B cell (primary cell): ENCODE results near the gene CADPS. TPM values are rescaled to one million over a fixed set of nuclear protein-coding genes. Genes with fewer than 3 reads are reported as not detected.

Source experiments
- ATAC-seq: fragments of 200-7000 bp; cut with Tn5 transposase; one replicate; pipeline ENCODE4 v1.10.0; 2021; ENCODE audit warnings: low read depth, mild to moderate bottlenecking, moderate number of reproducible peaks, moderate library complexity
- CTCF ChIA-PET: fragments of 350-600 bp; sonication (Branson Sonifier 250); formaldehyde crosslinking; loops from one replicate; lab custom pipeline; 2021; ENCODE audit warnings: antibody characterized with exemption, inconsistent platforms; lab: Charles Lee
- POLR2A ChIA-PET: fragments of 350-600 bp; sonication (Branson Sonifier 250); formaldehyde crosslinking; loops from one replicate; lab custom pipeline; 2021; ENCODE audit warnings: antibody characterized with exemption; lab: Charles Lee
- DNase-seq: peaks from one replicate; pipeline ENCODE4 v3.0.0; 2013
- H2AFZ ChIP-seq: 2 replicates; pipeline ENCODE4 v1.6.1; 2012; ENCODE audit warnings: mild to moderate bottlenecking, low read depth, low read length; ENCODE audit not compliant: insufficient read depth, poor library complexity, severe bottlenecking
- H3K27ac ChIP-seq, 2 donors: 1 replicate in 1 of 2; 2 replicates in 1 of 2; pipeline ENCODE4 v1.5.1; 2012 to 2013; ENCODE audit warnings: low read length in 2 of 2, mild to moderate bottlenecking in 2 of 2, moderate library complexity in 1 of 2
- H3K27me3 ChIP-seq, 4 experiments: fragments of 200-600 bp in 1 of 4; sonication (generic) in 1 of 4; replicated peaks in 1 of 4; 1 replicate in 2 of 4; 2 replicates in 2 of 4; pipeline versions ENCODE4 v1.6.1 to v1.7.0; 2013 to 2016; ENCODE audit warnings: low read length in 3 of 4, mild to moderate bottlenecking in 2 of 4, mixed read lengths in 1 of 4, moderate library complexity in 1 of 4; ENCODE audit not compliant: insufficient read depth in 4 of 4, control insufficient read depth in 3 of 4; ENCODE audit errors: control extremely low read depth in 1 of 4
- H3K36me3 ChIP-seq, 2 experiments: replicated peaks in 1 of 2; 1 replicate in 1 of 2; 2 replicates in 1 of 2; pipeline versions ENCODE4 v1.6.1 to v1.7.1; 2013; ENCODE audit warnings: low read length in 1 of 2; ENCODE audit not compliant: insufficient read depth in 2 of 2, control insufficient read depth in 1 of 2; ENCODE audit errors: control extremely low read depth in 1 of 2, extremely low read depth in 1 of 2
- H3K4me1 ChIP-seq, 2 donors: fragments of 200-600 bp in 1 of 2; sonication (generic) in 1 of 2; 1 replicate in 1 of 2; 2 replicates in 1 of 2; pipeline versions ENCODE4 v1.5.1 to v1.6.1; 2013 to 2017; ENCODE audit warnings: low read length in 2 of 2; ENCODE audit not compliant: control insufficient read depth in 2 of 2, insufficient read depth in 2 of 2
- H3K4me2 ChIP-seq: replicated peaks from 2 replicates; pipeline ENCODE3; 2012; ENCODE audit warnings: mild to moderate bottlenecking, low read depth, low read length; ENCODE audit not compliant: poor library complexity, severe bottlenecking
- H3K4me3 ChIP-seq, 5 experiments: fragments of 200-600 bp in 1 of 5; sonication (generic) in 1 of 5; 1 replicate in 3 of 5; 2 replicates in 2 of 5; pipeline versions ENCODE4 v1.5.1 to v1.7.0; 2011 to 2016; ENCODE audit warnings: low read length in 4 of 5, mild to moderate bottlenecking in 4 of 5, low read depth in 2 of 5, control low read depth in 1 of 5, moderate library complexity in 1 of 5; ENCODE audit not compliant: insufficient read depth in 1 of 5; ENCODE audit errors: control extremely low read depth in 1 of 5, extremely low read depth in 1 of 5
- H3K79me2 ChIP-seq: fragments of 200-600 bp; sonication (generic); one replicate; pipeline ENCODE4 v1.6.0; 2016; ENCODE audit warnings: low read length; ENCODE audit not compliant: control insufficient read depth, insufficient read depth
- H3K9ac ChIP-seq: fragments of 200-600 bp; sonication (generic); 2 replicates; pipeline ENCODE4 v1.6.1; 2017; ENCODE audit warnings: mild to moderate bottlenecking, low read length, moderate library complexity
- H3K9me3 ChIP-seq, 3 donors: one replicate each; pipeline versions ENCODE4 v1.6.1 to v1.7.1; 2013; ENCODE audit warnings: low read length in 2 of 3; ENCODE audit not compliant: control insufficient read depth in 2 of 3, insufficient read depth in 1 of 3; ENCODE audit errors: control extremely low read depth in 1 of 3
- H4K20me1 ChIP-seq: 2 replicates; pipeline ENCODE4 v1.6.0; 2012; ENCODE audit warnings: mild to moderate bottlenecking, low read length; ENCODE audit not compliant: insufficient read depth, control insufficient read depth, poor library complexity, severe bottlenecking
- H3K27ac Mint-ChIP-seq: one replicate; pipeline ENCODE4 v1.8.0; 2021; ENCODE audit warnings: mixed read lengths
- H3K27me3 Mint-ChIP-seq: one replicate; pipeline ENCODE4 v1.8.0; 2021; ENCODE audit warnings: mixed read lengths
- H3K4me1 Mint-ChIP-seq: one replicate; pipeline ENCODE4 v1.8.0; 2021; ENCODE audit warnings: mixed read lengths
- H3K4me3 Mint-ChIP-seq: one replicate; pipeline ENCODE4 v1.8.0; 2021; ENCODE audit warnings: mixed read lengths
- H3K9me3 Mint-ChIP-seq: one replicate; pipeline ENCODE4 v1.8.0; 2022; ENCODE audit warnings: mixed read lengths; ENCODE audit not compliant: insufficient read depth
- CTCF ChIP-seq: fragments of 200-600 bp; IDR thresholded peaks from one replicate; pipeline ENCODE4 v1.8.0; 2022; ENCODE audit warnings: antibody characterized with exemption, mild to moderate bottlenecking
- EZH2 ChIP-seq: IDR thresholded peaks from 2 replicates; pipeline ENCODE4 v1.6.1; 2012; ENCODE audit warnings: borderline replicate concordance, low read depth, mild to moderate bottlenecking, moderate library complexity, low read length; ENCODE audit not compliant: insufficient read depth, poor library complexity, severe bottlenecking
- WGBS: methylation state at CpG from one replicate; pipeline ENCODE4 v1.1.5; 2013; ENCODE audit warnings: missing lambda C conversion rate; ENCODE audit not compliant: insufficient coverage; 5-methylcytosine and 5-hydroxymethylcytosine counted together
- intact Hi-C: fragments of 100-400 bp; cut with micrococcal nuclease; formaldehyde crosslinking; loops from one replicate; pipeline ENCODE4 v1.10.0; 2022
- polyA plus RNA-seq: library from polyadenylated mRNA; depleted of rRNA; stranded (reverse); fragments of >200 nt; gene quantifications from 2 replicates; pipeline ENCODE4 v1.2.3, GENCODE V29; 2012
- total RNA-seq, 2 donors: library from RNA; stranded (reverse); fragments of 120-200 nt in 1 of 2; gene quantifications; 1 replicate in 1 of 2; 2 replicates in 1 of 2; pipeline versions ENCODE4 v1.2.3 to v1.2.4, GENCODE V29; 2013 to 2022

The CADPS gene
- total and polyA plus RNA-seq, 2 donors (not counting 1 experiment from before 2014, with no cell fraction given) = 0.16 to 0.22 TPM

- Histone ChIP-seq H3K79me2 (no peaks in the 10 kb centered on the region), H3K27ac (no peak overlapping the region), H3K4me3 (no peak overlapping the region), H3K4me1 (no peaks in the 10 kb centered on the region), H3K9me3 (peaks cover 0 to 37% (median 0%) of the 10 kb centered on the region in 3 donors), H3K36me3 (no peaks in the 10 kb centered on the region), H3K9ac (no peak overlapping the region), H3K4me2 (no peak overlapping the region), H4K20me1 (no peaks in the 10 kb centered on the region), H3K27me3 (peaks cover 0 to 70% (median 19%) of the 10 kb centered on the region in 4 experiments), H2AFZ (no peak overlapping the region)
- ATAC-seq = no peak
- no peak for DNase-seq
- intact Hi-C loops = no loop called here
- TF ChIP-seq CTCF = no peak
- no peak for TF ChIP-seq EZH2
- WGBS = 25% methylated on average over 12 of the region's 12 CpGs
- Mint-ChIP-seq H3K4me1 (peaks cover 4% of the 10 kb centered on the region), H3K4me3 (no peak overlapping the region), H3K27ac (no peak overlapping the region), H3K27me3 (peaks cover 71% of the 10 kb centered on the region), H3K9me3 (no peaks in the 10 kb centered on the region)
- ChIA-PET CTCF (no interaction called here), POLR2A (no interaction called here)
These were observed 505.8 kb downstream of the CADPS start for GRCh38 chr3:62369476-62369743.

- ChIA-PET CTCF (no interaction called here), POLR2A (no interaction called here)
- H3K9me3 ChIP-seq = peaks cover 0 to 37% (median 0%) of the 10 kb centered on the region in 3 donors
- TF ChIP-seq CTCF (no peak), EZH2 (no peak)
- no peak for DNase-seq
- H4K20me1 ChIP-seq = no peaks in the 10 kb centered on the region
- H3K4me3 ChIP-seq = no peak overlapping the region
- no peaks in the 10 kb centered on the region for H3K4me1 ChIP-seq
- intact Hi-C loops = no loop called here
- no peak overlapping the region for H3K27ac Mint-ChIP-seq
- no peaks in the 10 kb centered on the region for H3K4me1 Mint-ChIP-seq
- no peak overlapping the region for H3K9ac ChIP-seq
- 12% methylated on average over 58 of the region's 58 CpGs for WGBS
- H2AFZ ChIP-seq = no peak overlapping the region
- H3K27me3 Mint-ChIP-seq = peaks cover 68% of the 10 kb centered on the region
- no peak overlapping the region for H3K4me3 Mint-ChIP-seq
- no peaks in the 10 kb centered on the region for H3K9me3 Mint-ChIP-seq
- no peaks in the 10 kb centered on the region for H3K36me3 ChIP-seq
- no peak for ATAC-seq
- no peak overlapping the region for H3K4me2 ChIP-seq
- no peaks in the 10 kb centered on the region for H3K79me2 ChIP-seq
- H3K27ac ChIP-seq = no peak overlapping the region
- peaks cover 0 to 65% (median 18%) of the 10 kb centered on the region in 4 experiments for H3K27me3 ChIP-seq
These were observed 506.3 kb downstream of the CADPS start for GRCh38 chr3:62368705-62369475.
